HepG2 (cell line): Measurements from ENCODE around the gene C2CD4A. TPM values are rescaled to one million over a fixed set of nuclear protein-coding genes. Genes with fewer than 3 reads are reported as not detected.

ENCODE experiments used
- CEBPG ChIP-seq: IDR thresholded peaks from 2 replicates; pipeline ENCODE4 v1.6.1; 2016
- E2F5 ChIP-seq: sonication (generic); formaldehyde crosslinking; conservative IDR thresholded peaks from 2 replicates; pipeline ENCODE4 v1.4.0; 2020; ENCODE audit warnings: missing genetic modification reagents
- GMEB1 ChIP-seq: sonication (generic); formaldehyde crosslinking; IDR thresholded peaks from 2 replicates; pipeline ENCODE4 v1.5.1; 2020; ENCODE audit warnings: missing genetic modification reagents, mild to moderate bottlenecking, borderline replicate concordance
- IKZF1 ChIP-seq: fragments of 450-650 bp; IDR thresholded peaks from 2 replicates; pipeline ENCODE4 v1.7.1; 2016
- KLF9 ChIP-seq: IDR thresholded peaks from 2 replicates; pipeline ENCODE4 v1.6.1; 2016; ENCODE audit warnings: low read depth
- RAD51 ChIP-seq: fragments of 450-650 bp; IDR thresholded peaks from 2 replicates; pipeline ENCODE4 v1.6.1; 2016; ENCODE audit warnings: borderline replicate concordance
- RBAK ChIP-seq: sonication (generic); formaldehyde crosslinking; IDR thresholded peaks from 2 replicates; pipeline ENCODE4 v1.5.1; 2020; ENCODE audit warnings: mild to moderate bottlenecking, missing genetic modification reagents
- SMARCE1 ChIP-seq: fragments of 450-650 bp; IDR thresholded peaks from 2 replicates; pipeline ENCODE4 v1.6.1; 2017; ENCODE audit warnings: borderline replicate concordance
- ZNF121 ChIP-seq: sonication (generic); formaldehyde crosslinking; IDR thresholded peaks from 2 replicates; pipeline ENCODE4 v1.5.0; 2020; ENCODE audit warnings: mild to moderate bottlenecking, missing genetic modification reagents
- ZNF607 ChIP-seq: sonication (generic); formaldehyde crosslinking; IDR thresholded peaks from 2 replicates; pipeline ENCODE4 v1.5.1; 2020; ENCODE audit warnings: missing genetic modification reagents, mild to moderate bottlenecking, borderline replicate concordance
- ZNF619 ChIP-seq: sonication (generic); formaldehyde crosslinking; IDR thresholded peaks from 2 replicates; pipeline ENCODE4 v1.4.0; 2020; ENCODE audit warnings: mild to moderate bottlenecking, missing genetic modification reagents
- ZNF737 ChIP-seq: sonication (generic); formaldehyde crosslinking; IDR thresholded peaks from 2 replicates; pipeline ENCODE4 v1.5.0; 2020; ENCODE audit warnings: missing genetic modification reagents, mild to moderate bottlenecking, borderline replicate concordance
- polyA plus RNA-seq, 8 experiments: library from polyadenylated mRNA; depleted of rRNA in 3 of 8; stranded (reverse) in 7 of 8; unstranded in 1 of 8; fragments of >200 nt; fragmentation: Illumina TruSeq in 4 of 8; extraction: Trizol in 4 of 8; gene quantifications; 2 replicates each; pipeline versions ENCODE4 v1.2.1 to v1.2.3, GENCODE V29; 2011 to 2016; ENCODE audit warnings: low read depth in 4 of 8, missing spikeins in 1 of 8, mixed read lengths in 1 of 8; ENCODE audit not compliant: insufficient read depth in 1 of 8
- total RNA-seq, 5 experiments: library from RNA; depleted of rRNA; stranded (reverse); fragments of >200 nt; fragmentation: Illumina TruSeq; extraction: Trizol; gene quantifications; 2 replicates each; pipeline ENCODE4 v1.2.3, GENCODE V29; 2016; ENCODE audit warnings: low read depth in 1 of 5
- TF ChIP-seq, protein P1 (sequence below), 2 experiments: sonication (generic) in 1 of 2; formaldehyde crosslinking in 1 of 2; IDR thresholded peaks; 2 replicates each; pipeline versions ENCODE4 v1.4.0 to v1.6.1; 2016 to 2020; ENCODE audit warnings: borderline replicate concordance in 1 of 2, low read depth in 1 of 2, mild to moderate bottlenecking in 1 of 2, missing genetic modification reagents in 1 of 2
- TF ChIP-seq, protein P2 (sequence below): sonication (generic); formaldehyde crosslinking; IDR thresholded peaks from 2 replicates; pipeline ENCODE4 v1.4.0; 2020; ENCODE audit warnings: missing genetic modification reagents, borderline replicate concordance
- TF ChIP-seq, protein P3 (sequence below): sonication (generic); formaldehyde crosslinking; IDR thresholded peaks from 2 replicates; pipeline ENCODE4 v1.4.0; 2020; ENCODE audit warnings: missing genetic modification reagents

Gene C2CD4A
- total and polyA plus RNA-seq, 2 of the 13 experiments (the other 11 are each of a cell fraction or from before 2014, with no cell fraction given) = 0.20 TPM; not detected in 1

DNA sequence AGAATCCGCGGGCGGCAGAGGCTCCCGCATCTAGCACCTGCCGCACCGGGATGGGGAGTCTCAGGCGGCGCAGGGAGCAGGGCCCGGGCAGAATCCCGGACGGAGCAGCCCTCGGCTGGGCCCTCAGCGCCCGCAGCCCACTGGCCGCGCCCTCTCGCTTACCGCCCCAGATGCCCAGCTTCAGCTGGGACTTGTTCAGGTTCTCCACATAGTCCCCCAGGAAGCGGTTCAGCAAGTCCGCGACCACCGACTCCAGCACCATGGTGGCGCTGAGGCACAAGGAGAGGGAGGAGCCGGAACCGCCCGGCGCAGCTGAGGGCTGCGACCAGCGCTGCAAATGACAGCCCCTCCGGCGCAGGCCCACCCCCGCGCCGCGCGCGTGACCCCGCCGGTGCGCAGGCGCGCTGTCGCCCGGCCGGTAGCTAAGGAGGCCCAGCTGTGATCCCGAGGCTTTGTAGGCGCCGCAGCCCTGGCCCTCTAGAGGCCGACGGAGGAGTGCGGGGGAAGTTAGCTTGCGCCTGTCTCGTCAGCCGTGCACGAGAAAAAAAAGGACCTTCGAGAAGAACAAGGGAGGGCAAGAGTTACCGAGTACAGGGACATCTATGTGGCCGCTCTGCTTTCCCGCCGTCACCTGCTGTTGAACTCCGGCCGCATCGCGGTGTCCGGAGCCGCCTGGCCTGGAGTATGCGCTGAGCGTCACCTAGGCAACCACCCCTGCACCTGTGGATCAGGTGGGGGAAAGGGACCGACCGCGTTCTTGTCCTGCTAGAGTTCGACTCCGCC lies 6.5 kb upstream of the C2CD4A start, which contains the start of gene VPS13C (continued):
- TF ChIP-seq, protein P1, sequence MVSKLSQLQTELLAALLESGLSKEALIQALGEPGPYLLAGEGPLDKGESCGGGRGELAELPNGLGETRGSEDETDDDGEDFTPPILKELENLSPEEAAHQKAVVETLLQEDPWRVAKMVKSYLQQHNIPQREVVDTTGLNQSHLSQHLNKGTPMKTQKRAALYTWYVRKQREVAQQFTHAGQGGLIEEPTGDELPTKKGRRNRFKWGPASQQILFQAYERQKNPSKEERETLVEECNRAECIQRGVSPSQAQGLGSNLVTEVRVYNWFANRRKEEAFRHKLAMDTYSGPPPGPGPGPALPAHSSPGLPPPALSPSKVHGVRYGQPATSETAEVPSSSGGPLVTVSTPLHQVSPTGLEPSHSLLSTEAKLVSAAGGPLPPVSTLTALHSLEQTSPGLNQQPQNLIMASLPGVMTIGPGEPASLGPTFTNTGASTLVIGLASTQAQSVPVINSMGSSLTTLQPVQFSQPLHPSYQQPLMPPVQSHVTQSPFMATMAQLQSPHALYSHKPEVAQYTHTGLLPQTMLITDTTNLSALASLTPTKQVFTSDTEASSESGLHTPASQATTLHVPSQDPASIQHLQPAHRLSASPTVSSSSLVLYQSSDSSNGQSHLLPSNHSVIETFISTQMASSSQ (IDR thresholded peaks at IDR 0.05; ENCODE audit: low read depth) = no peak
- TF ChIP-seq, protein P1 (CRISPR knock-in tag; IDR thresholded peaks at IDR 0.05; ENCODE audit: borderline replicate concordance) = peak; percentile 50; the same call in 1 of the 2 replicates
- TF ChIP-seq ZNF121 (CRISPR knock-in tag) (peak; percentile 46; the same call in 1 of the 2 replicates), KLF9 (CRISPR knock-in tag) (0 out of 2 replicates have a peak, but pooled peaks have one; percentile 46), ZNF619 (CRISPR knock-in tag) (peak; percentile 57; the same call in 1 of the 2 replicates), SMARCE1 (no peak), ZNF607 (CRISPR knock-in tag) (no peak), IKZF1 (no peak), E2F5 (CRISPR knock-in tag) (0 out of 2 replicates have a peak, but pooled peaks have one; percentile 21), GMEB1 (peak; percentile 78), ZNF737 (no peak), RBAK (CRISPR knock-in tag) (no peak), CEBPG (CRISPR knock-in tag) (no peak), RAD51 (no peak)
- TF ChIP-seq, protein P2, sequence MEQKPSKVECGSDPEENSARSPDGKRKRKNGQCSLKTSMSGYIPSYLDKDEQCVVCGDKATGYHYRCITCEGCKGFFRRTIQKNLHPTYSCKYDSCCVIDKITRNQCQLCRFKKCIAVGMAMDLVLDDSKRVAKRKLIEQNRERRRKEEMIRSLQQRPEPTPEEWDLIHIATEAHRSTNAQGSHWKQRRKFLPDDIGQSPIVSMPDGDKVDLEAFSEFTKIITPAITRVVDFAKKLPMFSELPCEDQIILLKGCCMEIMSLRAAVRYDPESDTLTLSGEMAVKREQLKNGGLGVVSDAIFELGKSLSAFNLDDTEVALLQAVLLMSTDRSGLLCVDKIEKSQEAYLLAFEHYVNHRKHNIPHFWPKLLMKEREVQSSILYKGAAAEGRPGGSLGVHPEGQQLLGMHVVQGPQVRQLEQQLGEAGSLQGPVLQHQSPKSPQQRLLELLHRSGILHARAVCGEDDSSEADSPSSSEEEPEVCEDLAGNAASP (CRISPR knock-in tag) = no peak; the same call in 1 of the 2 replicates
- TF ChIP-seq, protein P3, sequence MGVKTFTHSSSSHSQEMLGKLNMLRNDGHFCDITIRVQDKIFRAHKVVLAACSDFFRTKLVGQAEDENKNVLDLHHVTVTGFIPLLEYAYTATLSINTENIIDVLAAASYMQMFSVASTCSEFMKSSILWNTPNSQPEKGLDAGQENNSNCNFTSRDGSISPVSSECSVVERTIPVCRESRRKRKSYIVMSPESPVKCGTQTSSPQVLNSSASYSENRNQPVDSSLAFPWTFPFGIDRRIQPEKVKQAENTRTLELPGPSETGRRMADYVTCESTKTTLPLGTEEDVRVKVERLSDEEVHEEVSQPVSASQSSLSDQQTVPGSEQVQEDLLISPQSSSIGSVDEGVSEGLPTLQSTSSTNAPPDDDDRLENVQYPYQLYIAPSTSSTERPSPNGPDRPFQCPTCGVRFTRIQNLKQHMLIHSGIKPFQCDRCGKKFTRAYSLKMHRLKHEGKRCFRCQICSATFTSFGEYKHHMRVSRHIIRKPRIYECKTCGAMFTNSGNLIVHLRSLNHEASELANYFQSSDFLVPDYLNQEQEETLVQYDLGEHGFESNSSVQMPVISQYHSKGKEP (CRISPR knock-in tag) = no peak
